NOMO-1 treated with DMSO at 0.1 percent for 48 hours (cell line): Measurements from ENCODE around the gene EEF1A1.
A peak's percentile ranks its signal among the peaks of the same experiment; 100 is the strongest.
"Not testable (repeated sequence)": the region's sequence is repeated elsewhere in the genome, so short reads cannot be mapped to it uniquely, and the experiment has no call there.

ENCODE experiments used
- DNase-seq: peaks from one replicate; lab custom pipeline; 2025; ENCODE audit not compliant: unreplicated experiment; lab: John Stamatoyannopoulos, UW

Gene EEF1A1

DNA sequence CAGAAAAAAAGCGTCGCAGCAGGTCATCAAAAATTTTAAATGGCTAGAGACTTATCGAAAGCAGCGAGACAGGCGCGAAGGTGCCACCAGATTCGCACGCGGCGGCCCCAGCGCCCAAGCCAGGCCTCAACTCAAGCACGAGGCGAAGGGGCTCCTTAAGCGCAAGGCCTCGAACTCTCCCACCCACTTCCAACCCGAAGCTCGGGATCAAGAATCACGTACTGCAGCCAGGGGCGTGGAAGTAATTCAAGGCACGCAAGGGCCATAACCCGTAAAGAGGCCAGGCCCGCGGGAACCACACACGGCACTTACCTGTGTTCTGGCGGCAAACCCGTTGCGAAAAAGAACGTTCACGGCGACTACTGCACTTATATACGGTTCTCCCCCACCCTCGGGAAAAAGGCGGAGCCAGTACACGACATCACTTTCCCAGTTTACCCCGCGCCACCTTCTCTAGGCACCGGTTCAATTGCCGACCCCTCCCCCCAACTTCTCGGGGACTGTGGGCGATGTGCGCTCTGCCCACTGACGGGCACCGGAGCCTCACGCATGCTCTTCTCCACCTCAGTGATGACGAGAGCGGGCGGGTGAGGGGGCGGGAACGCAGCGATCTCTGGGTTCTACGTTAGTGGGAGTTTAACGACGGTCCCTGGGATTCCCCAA lies at the start of gene EEF1A1:
Gene EEF1A1, minus strand, starts transcription at position 345 of the 663 bp plus-strand sequence. CDS start 1,006 bp downstream, outside the sequence.
- peak; percentile 99 for DNase-seq

- peak; percentile 10 for DNase-seq
Observed at GRCh38 chr6:73569121-73569520, 48.3 kb upstream of the EEF1A1 start.

DNA sequence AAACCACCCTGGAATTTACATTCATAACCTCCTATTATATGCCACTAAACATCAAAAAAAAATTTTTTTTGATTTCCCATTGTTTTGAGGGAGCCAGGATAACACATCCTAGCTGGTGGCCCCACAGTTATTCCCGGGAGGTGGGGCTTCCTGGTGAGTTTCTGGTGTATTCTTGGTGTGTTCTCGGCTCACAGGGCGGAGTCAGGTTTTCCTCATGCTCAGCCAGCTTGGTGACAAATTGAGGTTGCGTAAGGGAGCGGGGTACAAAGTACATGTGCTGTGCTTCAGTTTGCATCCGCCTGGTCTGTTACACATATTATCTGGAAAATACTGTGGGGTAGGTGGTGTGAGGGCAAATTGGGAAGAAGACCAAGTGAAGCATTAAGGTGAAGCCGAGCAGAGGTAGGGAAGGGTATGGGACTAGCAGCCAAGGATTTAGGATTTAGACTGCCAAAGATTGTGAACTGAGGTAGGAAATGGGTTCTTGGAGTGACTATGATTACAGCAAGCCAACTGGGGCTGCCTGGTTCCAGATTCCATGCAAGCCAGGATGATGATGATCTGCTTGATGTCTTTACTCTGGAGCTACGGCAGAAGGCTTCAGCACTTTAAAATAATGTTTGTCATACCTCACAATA lies 46.2 kb upstream of the EEF1A1 start:
- peak; percentile 90 for DNase-seq

DNA sequence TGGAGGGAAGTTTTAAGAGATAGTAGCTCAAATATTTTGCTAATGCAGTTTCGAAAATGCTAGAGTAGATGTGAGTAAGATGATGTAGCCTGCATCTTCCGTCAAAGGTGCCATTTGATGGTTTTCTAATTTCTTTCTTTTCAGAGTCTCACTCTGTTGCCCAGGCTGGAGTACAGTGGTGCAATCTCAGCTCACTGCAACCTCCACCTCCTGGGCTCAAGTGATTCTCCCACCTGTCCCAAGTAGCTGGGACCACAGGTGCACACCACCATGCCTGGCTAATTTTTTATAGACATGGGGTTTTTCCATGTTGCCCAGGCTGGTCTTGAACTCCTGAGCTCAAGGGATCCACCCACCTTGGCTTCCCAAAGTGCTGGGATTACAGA lies 45.6 kb upstream of the EEF1A1 start:
- not testable (repeated sequence) for DNase-seq

DNA sequence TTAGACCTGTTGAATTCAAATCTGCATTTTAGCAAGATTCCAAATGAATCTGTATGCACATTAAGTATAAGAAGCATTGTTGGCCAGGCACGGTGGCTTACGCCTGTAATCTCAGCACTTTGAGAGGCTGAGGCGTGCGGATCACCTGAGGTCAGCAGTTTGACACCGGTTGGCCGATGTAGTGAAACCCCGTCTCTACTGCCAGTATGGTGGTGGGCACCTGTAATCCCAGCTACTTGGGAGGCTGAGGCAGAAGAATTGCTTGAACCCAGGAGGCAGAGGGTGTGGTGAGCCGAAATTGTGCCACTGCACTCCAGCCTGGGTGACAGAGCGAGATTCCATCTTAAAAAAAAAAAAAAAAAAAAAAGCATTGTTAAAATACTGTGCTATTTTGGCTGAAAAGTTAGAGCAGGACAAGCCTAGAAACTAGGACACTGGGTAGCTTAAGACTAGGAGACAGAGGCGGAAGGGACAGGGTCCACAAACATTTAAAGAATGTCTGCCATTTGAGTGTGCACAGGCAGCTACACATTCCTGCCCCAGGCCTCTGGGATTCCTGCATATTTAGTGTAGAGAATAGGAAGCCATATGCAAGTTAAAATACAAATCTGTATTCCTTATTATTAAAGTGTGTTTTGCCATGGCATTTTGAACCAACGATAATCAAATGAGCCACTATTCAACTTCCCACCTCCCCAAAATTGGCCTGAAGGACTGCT lies 45.1 kb upstream of the EEF1A1 start:
- DNase-seq = no peak

DNA sequence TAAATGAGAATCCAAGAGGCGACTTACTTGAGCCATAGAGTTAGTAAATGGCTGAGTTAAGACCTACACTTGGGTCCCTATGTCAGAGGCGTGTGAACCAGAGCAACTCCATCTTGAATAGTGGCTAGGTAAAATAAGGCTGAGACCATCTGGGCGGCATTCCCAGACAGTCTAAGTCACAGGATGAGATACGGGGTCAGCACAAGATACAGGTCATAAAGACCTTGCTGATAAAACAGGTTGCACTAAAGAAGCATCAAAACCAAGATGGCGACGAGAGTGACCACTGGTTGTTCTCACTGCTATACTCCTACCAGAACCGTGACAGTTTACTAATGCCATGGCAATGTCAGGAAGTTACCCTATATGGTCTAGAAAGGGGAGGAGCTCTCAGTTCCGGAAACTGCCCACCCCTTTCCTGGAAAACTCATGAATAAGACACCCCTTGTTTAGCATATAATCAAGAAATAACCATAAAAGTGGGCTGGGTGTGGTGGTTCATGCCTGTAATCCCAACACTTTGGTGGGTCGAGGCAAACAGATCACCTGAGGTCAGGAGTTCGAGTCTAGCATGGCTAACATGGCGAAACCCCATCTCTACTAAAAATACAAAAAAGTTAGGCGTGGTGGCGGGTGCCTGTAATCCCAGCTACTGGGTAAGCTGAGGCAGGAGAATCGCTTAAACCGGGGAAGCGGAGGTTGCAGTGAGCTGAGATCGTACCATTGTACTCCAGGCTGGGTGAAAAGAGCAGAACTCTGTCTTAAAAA lies 43.9 kb upstream of the EEF1A1 start:
- DNase-seq = no peak

DNA sequence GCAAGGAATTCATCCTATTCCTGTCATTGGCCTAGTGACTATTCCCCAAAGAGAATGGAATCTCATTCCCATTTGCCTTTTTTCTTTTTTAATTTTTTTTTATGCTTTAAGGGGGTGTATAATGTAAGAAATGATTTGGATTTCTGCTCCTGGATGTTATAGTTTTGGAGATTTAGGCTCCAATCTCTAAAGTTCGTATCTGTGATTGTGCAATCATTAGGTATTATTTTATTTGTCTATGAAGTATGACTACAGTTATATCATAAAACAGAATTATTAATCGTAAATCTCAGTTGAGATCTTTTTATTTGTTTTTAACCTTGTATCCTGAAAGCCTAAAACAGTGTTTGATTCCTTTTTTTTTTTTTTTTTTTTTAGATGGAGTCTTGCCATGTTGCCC lies 41.7 kb upstream of the EEF1A1 start:
- DNase-seq = no peak

GRCh38 chr6:73560853-73561407 lies 40.1 kb upstream of the EEF1A1 start:
- DNase-seq = peak; percentile 62

DNA sequence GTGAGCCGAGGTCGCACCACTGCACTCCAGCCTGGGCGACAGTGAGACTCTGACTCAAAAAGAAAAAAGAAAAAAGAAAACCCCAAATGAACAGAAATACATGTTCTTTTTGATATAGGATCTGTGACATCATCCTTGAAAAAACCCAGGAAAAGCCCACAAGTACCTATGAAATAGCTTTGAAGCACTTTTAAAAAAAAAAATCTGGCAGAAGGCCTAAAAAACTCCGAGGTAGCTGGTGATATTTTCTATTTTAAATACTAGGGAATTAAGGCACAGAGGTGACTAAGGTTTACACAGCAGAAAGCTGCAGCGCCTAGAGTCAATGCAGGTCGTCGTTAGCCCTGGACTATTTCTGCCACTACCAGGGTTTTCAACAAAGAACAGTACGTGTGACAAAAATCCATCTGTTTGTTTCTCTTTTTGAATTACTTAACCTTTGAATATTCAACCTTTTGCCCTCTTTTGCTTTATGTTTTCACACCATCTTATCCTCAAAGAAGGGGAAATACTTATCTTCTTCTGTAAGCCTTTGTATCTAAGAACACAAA lies 39.4 kb upstream of the EEF1A1 start:
- DNase-seq = no peak

GRCh38 chr6:73559399-73559794 lies 38.6 kb upstream of the EEF1A1 start:
- not testable (repeated sequence) for DNase-seq

GRCh38 chr6:73558624-73559398 lies 38.0 kb upstream of the EEF1A1 start:
- no peak for DNase-seq

GRCh38 chr6:73556836-73557235 lies 36.0 kb upstream of the EEF1A1 start:
- DNase-seq = no peak

GRCh38 chr6:73555380-73555949 lies 34.6 kb upstream of the EEF1A1 start:
- DNase-seq = not testable (repeated sequence)

DNA sequence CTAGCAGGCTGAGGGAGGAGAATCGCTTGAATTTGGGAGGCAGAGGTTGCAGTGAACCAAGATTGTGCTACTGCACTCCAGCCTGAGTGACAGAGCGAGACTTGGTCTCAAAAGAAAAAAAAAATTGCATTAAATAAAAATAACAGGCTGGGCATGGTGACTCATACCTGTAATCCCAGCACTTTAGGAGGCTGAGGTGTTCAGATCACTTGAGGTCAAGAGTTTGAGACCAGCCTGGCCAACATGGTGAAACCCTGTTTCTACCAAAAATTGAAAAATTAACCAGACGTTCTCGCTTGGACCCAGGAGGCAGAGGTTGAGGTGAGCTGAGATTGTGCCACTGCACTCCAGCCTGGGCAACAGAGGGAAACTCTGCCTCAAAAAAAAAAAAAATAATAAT lies 30.3 kb upstream of the EEF1A1 start:
- not testable (repeated sequence) for DNase-seq

DNA sequence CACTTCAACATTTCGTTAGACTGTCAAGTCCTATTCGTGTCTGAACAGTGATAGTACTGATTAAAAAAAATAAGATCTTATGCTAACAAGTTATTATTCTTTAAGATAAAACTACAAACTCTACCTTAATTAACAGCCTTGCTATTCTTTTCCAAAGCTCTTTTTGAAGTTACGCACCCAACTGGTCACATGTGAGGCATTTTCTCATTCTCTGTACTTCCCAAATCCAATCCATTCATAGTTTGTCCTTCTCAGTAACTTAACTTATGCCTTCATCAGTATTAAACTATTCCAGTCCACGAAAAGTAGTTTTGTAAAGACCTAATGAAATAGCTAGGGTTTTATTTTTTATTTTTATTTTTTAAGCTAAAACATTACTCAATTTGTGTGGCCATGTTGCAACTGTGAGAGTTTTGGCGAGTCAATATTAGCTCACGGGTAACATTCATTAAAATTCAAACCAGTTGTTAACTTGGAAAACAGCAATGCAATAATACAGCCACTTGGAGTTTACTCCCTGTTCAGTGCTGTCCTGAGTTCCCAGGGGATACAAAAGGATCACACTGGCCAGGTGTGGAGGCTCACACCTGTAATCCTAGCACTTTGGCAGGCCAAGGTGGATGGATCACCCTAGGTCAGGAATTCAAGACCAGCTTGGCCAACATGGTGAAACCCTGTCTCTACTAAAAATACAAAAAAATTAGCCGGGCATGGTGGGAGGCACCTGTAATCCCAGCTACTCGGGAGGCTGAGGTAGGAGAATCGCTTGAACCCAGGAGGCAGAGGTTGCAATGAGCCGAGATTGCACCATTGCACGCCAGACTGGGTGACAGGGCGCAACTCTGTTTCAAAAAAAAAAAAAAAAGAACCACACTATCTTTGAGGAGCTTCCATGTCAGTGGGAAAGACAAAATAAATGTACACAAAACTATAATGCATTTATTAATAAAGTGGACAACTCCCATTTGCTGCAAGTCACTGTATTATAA lies 27.9 kb upstream of the EEF1A1 start:
- DNase-seq = no peak

DNA sequence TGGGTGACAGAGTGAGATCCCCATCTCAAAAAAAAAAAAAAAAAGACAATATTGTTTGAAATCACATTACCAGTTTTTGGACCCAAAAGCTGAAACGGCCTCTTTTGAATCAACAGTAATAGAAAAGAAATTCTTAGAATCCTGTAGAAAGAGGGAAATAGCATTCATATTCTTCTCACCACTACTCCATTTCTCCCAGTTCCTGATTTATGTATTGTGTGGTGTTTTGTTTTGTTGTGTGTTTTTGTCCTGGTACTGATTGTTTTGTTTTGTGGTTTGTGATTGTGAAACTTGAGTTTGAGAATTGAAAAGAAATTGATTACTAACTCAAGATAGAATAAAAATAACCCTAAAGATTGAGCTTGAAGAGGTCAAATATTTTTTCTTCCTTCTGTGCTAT lies 26.2 kb upstream of the EEF1A1 start:
- no peak for DNase-seq

GRCh38 chr6:73542891-73543290 lies 22.1 kb upstream of the EEF1A1 start:
- no peak for DNase-seq

DNA sequence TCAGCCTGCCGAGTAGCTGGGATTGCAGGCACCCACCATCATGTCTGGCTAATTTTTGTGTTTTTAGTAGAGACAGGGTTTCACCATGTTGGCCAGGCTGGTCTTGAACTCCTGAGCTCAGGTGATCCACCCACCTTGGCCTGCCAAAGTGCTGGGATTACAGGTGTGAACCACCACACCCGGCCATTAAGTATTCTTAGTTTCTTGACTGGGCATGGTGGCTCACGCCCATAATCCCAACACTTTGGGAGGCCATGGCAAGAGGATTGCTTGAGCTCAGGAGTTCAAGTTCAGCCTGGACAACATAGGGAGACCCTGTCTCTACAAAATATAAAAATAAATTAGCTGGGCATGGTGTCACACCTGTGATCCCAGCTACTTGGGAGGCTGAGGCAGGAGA lies 21.6 kb upstream of the EEF1A1 start:
- not testable (repeated sequence) for DNase-seq
